AG09319 (cell line): Measurements from ENCODE around the gene PPP1R10.

Experiments used
- DNase-seq: peaks from one replicate; pipeline ENCODE4 v3.0.0-alpha.2; 2010; ENCODE audit warnings: low read depth; ENCODE audit errors: extremely low read depth
- TF ChIP-seq, protein P1 (sequence below): IDR thresholded peaks from 2 replicates; pipeline ENCODE4 v1.5.1; 2011; ENCODE audit warnings: low read depth, mild to moderate bottlenecking, inconsistent platforms, low read length, moderate library complexity

PPP1R10 gene

DNA sequence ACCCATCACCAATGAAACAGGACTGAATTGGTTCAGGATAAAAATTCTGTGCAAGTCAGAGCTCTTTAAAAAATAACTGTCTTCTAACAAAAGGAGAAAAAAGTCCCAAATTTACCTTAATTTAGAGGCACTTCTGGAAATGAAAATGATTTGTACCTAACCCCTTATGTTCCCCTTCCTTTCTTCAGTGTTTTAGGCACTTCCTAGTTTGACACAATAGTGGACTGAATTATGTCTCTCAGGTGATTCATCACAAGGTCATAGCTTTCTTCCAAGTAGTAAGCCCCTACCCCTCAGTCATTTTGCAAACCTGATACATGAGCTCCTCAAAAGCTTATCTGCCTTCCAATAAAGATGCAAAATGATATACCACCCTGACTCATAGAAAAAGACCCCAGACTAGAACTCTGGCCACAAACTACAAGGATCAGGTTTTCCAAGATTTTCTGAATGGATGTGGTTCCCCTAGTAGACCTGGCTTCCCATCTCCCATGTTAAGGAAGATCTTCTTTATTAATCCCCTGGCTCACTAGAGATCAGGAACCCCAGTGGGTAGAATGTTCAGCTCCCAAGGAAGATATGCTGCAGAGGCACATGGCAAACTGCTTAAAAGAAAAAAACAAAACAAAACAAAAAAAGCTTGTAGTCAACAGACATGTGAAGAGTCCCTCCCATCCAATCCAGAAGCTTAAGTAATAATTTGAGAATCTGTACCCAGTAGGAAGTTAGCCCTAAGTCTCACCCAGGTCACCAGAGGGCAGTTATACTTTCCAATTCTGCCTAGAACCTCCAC is 3.6 kb downstream of the PPP1R10 start:
- no peak for DNase-seq
- TF ChIP-seq, protein P1, sequence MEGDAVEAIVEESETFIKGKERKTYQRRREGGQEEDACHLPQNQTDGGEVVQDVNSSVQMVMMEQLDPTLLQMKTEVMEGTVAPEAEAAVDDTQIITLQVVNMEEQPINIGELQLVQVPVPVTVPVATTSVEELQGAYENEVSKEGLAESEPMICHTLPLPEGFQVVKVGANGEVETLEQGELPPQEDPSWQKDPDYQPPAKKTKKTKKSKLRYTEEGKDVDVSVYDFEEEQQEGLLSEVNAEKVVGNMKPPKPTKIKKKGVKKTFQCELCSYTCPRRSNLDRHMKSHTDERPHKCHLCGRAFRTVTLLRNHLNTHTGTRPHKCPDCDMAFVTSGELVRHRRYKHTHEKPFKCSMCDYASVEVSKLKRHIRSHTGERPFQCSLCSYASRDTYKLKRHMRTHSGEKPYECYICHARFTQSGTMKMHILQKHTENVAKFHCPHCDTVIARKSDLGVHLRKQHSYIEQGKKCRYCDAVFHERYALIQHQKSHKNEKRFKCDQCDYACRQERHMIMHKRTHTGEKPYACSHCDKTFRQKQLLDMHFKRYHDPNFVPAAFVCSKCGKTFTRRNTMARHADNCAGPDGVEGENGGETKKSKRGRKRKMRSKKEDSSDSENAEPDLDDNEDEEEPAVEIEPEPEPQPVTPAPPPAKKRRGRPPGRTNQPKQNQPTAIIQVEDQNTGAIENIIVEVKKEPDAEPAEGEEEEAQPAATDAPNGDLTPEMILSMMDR, result no peak

- no peak for DNase-seq
Measured at GRCh38 chr6:30612687-30613248, 4.3 kb downstream of the PPP1R10 start.

GRCh38 chr6:30612213-30612612 is 4.8 kb downstream of the PPP1R10 start:
- TF ChIP-seq, protein P1, result peak; percentile 43
- DNase-seq, result no peak

More at GRCh38 chr6:30612687-30613248, 4.3 kb downstream of the PPP1R10 start:
- TF ChIP-seq, protein P1, result no peak

DNA sequence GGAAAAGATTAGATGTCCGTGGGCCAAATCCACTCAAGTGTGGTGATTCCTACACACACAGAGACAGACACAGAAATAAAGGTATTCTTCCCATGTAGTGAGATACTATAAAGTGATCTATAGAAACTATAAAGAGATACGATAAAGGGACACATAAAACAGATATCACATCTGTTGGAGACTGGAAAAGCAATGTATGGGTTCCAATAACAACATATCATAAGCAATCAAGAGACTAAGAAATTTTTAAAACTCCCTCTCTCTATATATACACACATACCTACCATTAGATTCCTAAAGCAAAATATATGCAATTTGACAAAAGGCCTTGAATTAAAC is 5.2 kb downstream of the PPP1R10 start:
- no peak for DNase-seq
- TF ChIP-seq, protein P1, result no peak

GRCh38 chr6:30611150-30611855 is 5.7 kb downstream of the PPP1R10 start:
- TF ChIP-seq, protein P1, result no peak
- no peak for DNase-seq

- TF ChIP-seq, protein P1, result no peak
- DNase-seq, result no peak
Measured at GRCh38 chr6:30610065-30610464, 7.0 kb downstream of the PPP1R10 start.

DNA sequence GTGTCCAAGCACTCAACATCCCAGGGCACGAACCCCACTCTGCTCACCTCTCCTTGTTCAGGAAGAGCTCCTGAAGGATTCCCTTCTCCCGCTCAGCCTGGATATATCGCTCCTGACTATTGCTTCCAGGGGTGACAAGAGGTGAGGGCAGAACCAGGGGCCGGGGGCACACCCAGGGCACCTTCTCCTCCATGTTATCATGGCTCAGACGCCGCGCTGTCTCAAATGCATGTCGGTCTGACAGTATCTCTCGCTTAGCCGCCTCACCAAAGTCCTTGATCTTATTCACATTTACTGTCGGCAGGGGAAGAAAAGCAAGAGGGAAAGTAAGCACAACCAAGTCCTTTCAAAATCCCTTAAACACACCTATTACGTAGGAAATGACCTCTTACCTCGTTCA is 13.1 kb downstream of the PPP1R10 start:
- TF ChIP-seq, protein P1, result no peak
- DNase-seq, result no peak
